A172 (cell line): Measurements from ENCODE around the gene CCDC171. TPM values are rescaled to one million over a fixed set of nuclear protein-coding genes. Genes with fewer than 3 reads are reported as not detected.
A peak's percentile ranks its signal among the peaks of the same experiment; 100 is the strongest.
"Not testable (repeated sequence)": the region's sequence is repeated elsewhere in the genome, so short reads cannot be mapped to it uniquely, and the experiment has no call there.

Experiments
- DNase-seq: peaks from one replicate; pipeline ENCODE4 v3.0.0-alpha.2; 2015; ENCODE audit warnings: low spot score
- total RNA-seq: library from RNA; depleted of rRNA; stranded (reverse); fragments of >200 nt; shearing (Covaris generic); gene quantifications from 2 replicates; pipeline ENCODE4 v1.2.3, GENCODE V29; 2014; rRNA removed

The CCDC171 gene
- 1.4 and 4.5 TPM in 2 replicates for total RNA-seq

DNA sequence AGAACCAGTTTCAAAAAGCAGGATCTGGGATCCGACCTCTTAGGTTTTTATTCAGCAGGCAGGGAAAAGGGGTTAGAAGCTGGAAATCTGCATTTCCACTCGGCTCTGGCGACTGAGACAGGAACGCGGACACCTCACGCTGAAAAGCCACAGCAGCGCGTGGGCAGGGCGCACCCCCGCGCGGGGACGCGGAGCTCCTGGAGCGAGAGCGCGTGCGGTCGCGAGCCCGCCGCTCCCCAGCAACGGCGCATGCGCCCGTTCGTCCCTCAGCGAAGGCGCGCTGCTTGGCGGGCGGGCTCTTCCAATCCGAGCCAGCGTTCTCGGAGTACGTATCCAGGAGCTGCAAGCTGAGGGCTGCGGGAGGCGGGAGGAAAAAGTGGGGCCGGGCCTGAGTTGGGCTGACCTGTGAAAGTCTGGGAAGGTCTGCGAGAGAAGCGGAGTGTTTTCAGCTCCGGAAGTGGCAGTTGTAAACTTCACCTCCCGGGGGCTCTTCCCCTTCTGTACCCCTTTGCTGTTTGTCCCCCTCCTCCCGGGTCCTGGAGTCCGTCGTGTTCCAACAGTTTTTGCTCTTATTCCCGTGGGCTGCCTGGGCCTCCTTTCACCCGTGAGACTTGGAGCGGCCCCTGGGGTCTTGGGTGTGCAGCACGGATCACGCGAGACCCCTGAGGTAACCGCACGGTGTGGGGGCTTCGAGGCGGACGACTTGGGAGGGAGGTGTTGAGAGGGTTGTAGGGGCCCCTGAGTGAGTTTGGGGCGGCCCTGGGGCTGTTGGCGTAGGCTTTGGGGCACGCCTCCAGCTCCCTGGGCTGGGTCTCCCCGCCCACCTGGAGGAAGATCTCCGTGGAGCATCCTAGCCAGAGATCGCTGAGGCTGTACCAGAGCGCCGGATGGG lies at the start of gene CCDC171:
Gene CCDC171 (plus strand): TSS at position 408 of the 892 bp plus-strand sequence. CDS start 11,046 bp downstream, outside the sequence.
- DNase-seq: peak; percentile 86

DNA sequence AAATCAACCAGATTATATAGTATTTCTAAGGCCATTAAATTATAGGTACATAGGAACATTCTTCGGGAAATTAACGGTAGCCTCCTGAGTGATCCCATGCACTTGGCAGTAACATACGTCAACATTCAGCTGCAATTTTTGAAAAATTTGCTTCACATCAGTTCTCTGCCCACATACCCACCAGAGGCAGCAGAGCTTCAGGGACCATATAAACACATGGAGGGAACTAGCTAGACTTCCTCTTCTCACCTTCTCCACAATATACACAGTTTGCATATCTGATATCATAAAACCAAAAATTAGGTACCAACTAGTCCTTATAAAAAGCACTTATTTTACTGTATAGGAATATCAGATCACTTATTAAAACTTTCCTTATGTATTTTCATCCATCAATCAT lies 46.9 kb upstream of the CCDC171 start:
- DNase-seq: no peak

GRCh38 chr9:15509931-15510788 lies 42.7 kb upstream of the CCDC171 start:
- DNase-seq: peak; percentile 26

DNA sequence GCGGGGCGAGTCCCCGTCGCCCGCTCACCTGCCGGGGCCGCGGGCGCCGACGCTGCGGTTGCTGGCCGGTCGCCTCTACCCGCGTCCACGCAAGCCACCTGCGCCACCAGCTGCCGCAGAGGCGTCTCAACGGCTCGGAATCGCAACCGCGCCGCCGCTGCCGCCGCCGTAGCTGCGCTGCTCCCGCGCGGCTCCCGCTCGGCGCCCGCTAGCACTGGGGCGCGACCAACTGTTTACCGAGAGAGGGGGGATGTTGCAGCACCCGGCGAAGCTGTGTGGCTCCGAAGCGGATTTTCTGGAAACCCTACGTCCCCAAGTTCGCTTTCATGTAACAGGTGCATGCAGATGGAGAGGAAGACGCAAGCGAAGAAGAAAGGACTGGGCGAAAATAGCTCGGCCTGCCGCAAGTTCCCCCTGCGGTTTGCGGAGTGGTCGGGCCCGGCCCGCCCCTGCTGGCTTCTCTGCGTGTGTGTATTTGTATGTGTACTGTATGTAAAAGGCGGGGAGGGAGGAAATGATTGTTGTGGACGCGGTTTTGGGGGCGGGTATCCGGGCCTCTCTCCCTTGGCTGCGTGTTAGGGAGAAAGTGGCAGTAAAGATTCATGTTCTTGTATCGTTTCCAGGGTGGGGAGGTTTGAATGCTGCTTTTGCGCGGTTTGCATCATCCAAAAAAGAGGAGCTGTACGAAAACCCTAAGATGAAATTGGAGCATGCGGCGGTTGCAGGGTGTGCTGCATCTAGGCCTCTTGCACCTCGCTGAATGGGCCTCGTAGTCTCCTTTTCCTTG lies 41.9 kb upstream of the CCDC171 start, which contains the start of gene PSIP1:
Gene PSIP1 (minus strand): TSS at position 182 of the 787 bp plus-strand sequence. CDS start 782 bp downstream, outside the sequence.
- DNase-seq: peak; percentile 60

GRCh38 chr9:15512204-15512603 lies 40.6 kb upstream of the CCDC171 start:
- DNase-seq: no peak

DNA sequence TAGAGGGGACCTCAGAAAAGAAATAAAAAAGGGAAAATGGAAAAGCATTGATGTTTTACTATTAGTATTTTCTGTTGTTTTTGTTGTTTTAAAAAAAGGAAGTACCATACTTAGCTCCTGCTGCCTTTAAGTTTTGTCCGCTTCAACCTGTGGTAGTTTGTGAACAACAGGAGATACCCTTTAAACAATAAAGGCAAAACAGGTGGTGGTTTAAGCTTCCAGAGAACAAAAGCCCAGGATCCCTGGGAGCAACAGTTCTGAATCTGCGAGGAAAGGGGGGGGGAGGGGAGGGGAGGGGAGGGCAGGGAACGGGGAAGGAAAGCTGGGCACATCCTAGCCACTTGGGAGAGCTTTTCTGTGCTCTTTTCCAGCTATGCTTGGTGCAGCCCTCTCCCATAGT lies 40.0 kb upstream of the CCDC171 start:
- no peak for DNase-seq

GRCh38 chr9:15513335-15513734 lies 39.5 kb upstream of the CCDC171 start:
- no peak for DNase-seq

GRCh38 chr9:15519831-15520230 lies 33.0 kb upstream of the CCDC171 start:
- DNase-seq: no peak

DNA sequence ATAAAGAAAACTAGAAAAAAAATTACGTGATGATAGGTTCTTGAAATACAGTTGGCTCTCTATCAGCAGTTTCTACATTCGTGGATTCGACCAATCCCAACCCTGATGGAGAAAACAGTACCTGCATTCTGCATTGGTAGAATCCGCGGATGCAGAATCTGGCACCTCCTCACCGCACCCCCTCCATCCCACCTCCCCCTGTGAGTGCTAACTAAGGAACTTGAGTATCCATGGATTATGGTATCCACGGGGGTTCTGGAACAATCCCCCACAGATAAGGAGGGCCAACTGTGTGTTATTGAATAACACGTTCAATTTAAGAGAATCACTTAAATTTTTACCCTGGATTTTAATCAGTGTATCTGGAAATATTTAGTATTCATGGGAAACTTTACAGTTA lies 31.6 kb upstream of the CCDC171 start:
- DNase-seq: no peak

- no peak for DNase-seq
Measured at GRCh38 chr9:15522130-15522755, 30.6 kb upstream of the CCDC171 start.

DNA sequence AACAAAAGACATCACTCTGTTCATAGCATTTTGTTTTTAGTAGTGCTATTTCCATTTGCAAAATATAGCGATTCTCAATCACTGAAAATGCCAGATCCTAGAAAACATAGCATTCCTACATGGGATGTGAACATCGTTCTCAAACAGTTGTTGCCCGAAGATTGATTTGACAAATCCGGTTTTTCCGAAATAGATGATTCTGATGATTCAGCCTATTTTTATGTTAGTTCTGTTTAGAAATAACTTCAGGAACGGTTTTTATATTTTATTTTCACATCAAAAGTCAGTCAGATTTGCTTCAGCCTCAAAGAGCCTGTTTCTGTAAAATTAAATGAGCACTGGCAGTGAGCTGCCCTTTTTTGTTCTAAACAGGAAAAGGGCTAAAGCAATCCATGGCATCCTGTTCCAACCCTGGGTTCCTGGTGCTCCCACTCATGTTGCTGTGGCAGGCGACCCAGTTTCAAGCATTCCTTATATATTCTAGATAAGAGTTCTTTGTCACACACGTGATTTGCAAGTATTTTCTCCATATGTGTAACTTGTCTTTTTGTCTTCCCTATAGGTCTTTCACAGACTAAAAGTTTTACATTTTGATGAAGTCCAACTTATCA lies 27.9 kb upstream of the CCDC171 start:
- DNase-seq: no peak

GRCh38 chr9:15525958-15526357 lies 26.9 kb upstream of the CCDC171 start:
- DNase-seq: no peak

DNA sequence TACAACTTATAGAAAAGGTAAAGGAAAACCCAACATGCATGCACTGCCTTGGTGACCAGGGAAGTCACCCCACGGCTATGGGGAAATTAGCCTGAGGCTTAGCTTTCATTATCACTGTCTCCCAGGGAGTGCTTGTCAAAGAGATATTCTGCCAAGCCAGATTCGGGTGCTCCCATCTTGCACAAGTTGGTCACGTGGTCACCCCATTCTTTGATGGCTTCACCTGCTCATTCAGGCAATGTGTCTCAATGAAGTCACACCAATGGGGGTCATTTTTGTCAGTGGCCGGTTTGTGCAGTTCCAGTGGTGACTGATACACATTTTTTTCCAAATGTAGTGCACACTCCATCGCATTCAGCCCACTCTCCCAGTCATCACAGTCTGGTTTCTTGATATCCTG lies 25.8 kb upstream of the CCDC171 start:
- DNase-seq: not testable (repeated sequence)

DNA sequence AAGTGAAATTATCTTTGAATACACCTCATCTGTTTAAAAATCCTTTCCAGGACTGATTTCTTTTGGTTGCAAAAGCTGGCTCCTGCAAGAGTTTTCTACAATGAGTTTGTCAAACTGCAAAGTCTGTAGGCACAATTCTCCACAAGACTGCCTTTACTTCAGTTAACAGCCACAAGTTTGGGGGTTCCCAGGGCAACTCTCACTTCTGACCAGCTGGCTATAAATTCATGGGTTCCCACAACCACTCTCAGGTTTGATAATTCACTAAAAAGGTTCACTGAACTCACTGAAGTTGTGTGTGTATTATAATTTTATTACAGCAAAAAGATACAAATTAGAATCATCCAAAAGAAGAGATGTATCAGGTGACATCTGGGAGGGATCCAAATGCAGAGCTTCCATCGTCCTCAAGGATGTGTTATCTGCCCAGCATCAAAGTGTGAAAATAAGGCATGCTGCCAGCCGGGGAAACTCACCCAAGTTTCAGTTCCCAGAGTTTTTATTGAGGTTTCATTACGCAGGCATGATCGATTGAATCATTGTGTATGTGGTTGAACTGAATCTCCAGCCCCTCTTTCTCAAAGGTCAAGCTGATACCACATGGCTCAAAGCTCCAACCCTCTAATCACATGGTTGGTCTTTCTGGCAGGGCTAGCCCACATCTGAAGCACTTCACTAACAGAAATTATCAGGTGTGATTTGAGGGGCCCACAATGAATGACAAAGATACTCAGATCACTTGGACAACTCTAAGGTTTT lies 23.1 kb upstream of the CCDC171 start:
- no peak for DNase-seq

- no peak for DNase-seq
Measured at GRCh38 chr9:15531380-15531779, 21.5 kb upstream of the CCDC171 start.

- no peak for DNase-seq
Measured at GRCh38 chr9:15541872-15542271, 11.0 kb upstream of the CCDC171 start.

- no peak for DNase-seq
Measured at GRCh38 chr9:15542624-15543023, 10.2 kb upstream of the CCDC171 start.

- no peak for DNase-seq
Measured at GRCh38 chr9:15543047-15543813, 9.6 kb upstream of the CCDC171 start.

DNA sequence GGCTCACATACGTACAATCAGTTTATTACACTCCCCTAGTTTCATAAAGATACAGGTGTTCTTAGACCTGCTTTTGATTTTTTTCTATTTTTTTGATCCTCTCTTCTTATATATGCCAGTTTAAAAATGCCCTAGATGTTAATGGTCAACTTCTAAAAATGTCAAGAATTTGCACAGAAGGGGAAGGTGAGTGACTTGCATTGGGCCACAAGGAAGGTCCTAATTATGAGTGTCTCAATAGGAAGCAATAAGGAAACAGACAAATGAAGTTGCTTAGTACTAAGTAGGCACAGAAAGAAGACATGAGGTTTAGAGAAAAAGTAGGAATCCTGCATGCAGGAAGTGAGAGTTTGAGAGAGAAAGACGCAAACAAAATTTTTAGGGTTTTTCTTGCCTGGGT lies 3.2 kb upstream of the CCDC171 start:
- DNase-seq: no peak
